HG03575 (cell line): ENCODE measurements around the gene MOSMO.
"Not testable (repeated sequence)": the region's sequence is repeated elsewhere in the genome, so short reads cannot be mapped to it uniquely, and the experiment has no call there.

Experiments used
- ATAC-seq: cut with Tn5 transposase; IDR thresholded peaks from one replicate; pipeline ENCODE4 v1.9.1; 2021; ENCODE audit not compliant: unreplicated experiment, insufficient number of reproducible peaks, low FRiP score; ENCODE audit errors: extremely low read depth

Gene MOSMO

DNA sequence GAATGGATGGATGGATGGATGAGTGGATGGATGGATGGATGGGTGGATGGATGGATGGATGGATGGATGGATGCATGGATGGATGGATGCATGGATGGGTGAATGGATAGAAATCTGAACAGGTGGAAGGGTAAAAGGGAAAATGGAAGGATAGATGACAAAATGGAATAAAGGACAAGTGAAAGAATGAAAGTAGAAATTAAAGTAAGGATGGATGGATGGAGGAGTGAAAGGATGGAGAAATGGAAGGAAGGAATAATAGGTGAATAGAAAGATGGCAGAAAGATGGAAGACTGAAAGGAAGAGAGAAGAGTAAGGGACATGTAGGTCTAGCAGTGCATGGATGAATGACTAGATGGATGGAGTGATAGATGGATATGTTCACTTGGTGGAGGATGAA lies 114.3 kb downstream of the MOSMO start:
- ATAC-seq = no peak

- ATAC-seq = no peak
Measured at GRCh38 chr16:22123146-22123545, 115.2 kb downstream of the MOSMO start.

- ATAC-seq = no peak
Measured at GRCh38 chr16:22123759-22124490, 116.0 kb downstream of the MOSMO start.

DNA sequence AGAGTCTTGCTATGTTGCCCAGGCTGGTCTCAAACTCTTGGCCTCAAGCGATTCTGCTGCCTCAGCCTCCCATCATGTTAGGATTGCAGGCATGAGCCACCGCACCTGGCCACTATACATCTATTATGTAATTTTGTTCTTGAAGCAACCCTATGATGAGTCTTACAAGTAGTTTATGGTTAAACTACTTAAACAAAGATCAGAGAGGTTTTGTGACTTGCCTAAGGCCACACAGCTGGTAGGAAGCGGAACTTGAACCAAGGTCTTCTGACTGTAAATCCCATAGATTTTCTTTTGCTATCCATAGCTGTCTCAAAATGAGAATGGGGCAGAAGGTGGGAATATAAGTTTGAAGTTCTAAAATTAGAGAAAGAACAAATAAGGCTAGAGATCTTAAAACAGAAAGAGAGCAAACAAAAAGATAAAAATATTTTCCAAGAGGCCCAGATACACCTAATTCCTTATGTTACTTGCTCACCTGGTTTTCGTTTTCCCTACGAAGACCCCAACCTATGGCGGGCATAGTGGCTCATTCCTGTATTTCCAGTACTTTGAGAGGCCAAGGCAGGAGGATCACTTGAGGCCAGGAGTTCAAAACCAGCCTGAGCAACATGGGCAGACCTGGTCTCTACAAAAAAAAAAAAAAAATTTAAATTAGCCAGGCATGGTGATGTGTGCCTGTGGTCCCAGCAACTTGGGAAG lies 116.8 kb downstream of the MOSMO start:
- ATAC-seq = no peak

GRCh38 chr16:22126037-22126558 lies 118.2 kb downstream of the MOSMO start:
- no peak for ATAC-seq

GRCh38 chr16:22128537-22128936 lies 120.6 kb downstream of the MOSMO start:
- ATAC-seq = not testable (repeated sequence)

DNA sequence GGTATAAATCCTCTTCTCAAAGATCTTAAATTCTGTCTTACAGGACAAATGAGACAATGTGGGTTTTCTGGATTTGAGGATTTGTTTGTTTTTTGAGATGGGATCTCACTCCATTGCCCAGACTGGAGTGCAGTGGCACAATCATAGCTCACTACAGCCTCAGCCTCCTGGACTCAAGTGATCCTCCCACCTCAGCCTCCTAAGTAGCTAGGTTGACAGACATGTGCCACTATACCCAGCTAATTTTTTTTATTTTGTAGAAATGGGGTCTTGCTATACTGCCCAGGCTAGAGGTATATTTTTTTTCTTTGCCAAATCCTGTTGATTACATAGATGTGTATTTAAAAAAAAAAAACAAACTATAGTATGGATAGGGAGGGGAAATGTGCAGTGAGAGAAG lies 122.6 kb downstream of the MOSMO start:
- ATAC-seq = no peak

GRCh38 chr16:22132801-22133200 lies 124.9 kb downstream of the MOSMO start:
- no peak for ATAC-seq
